Measurements from ENCODE around the gene UBA52.
"Not testable (repeated sequence)": the region's sequence is repeated elsewhere in the genome, so short reads cannot be mapped to it uniquely, and the experiment has no call there.

UBA52 gene

GRCh38 chr19:18571564-18572344, at the start of gene UBA52:
Gene UBA52, plus strand, starts transcription at chr19:18571857. Its CDS starts 1,444 bp downstream, at chr19:18573301.
- Histone ChIP-seq H3K36me3 (ENCODE audit: control insufficient read depth, insufficient read depth, low read length) (peaks cover 9% of the 10 kb centered on the region), H3K9ac (ENCODE audit: low read length) (peak within 1 kb of the TSS; percentile 91), H3K4me1 (ENCODE audit: control insufficient read depth, insufficient read depth, low read length) (peaks cover 15% of the 10 kb centered on the region), H3K9me3 (ENCODE audit: control insufficient read depth, low read length) (no peaks in the 10 kb centered on the region), H3K27me3 (ENCODE audit: control insufficient read depth, insufficient read depth, low read length) (no peaks in the 10 kb centered on the region), H3K4me3 (ENCODE audit: low read length) (peak within 1 kb of the TSS; percentile 80)

GRCh38 chr19:18522124-18522861, 49.4 kb upstream of the UBA52 start:
- Histone ChIP-seq H3K9ac (ENCODE audit: low read length) (peak overlapping the region; percentile 96), H3K4me3 (ENCODE audit: low read length) (no peak overlapping the region), H3K36me3 (ENCODE audit: control insufficient read depth, insufficient read depth, low read length) (no peaks in the 10 kb centered on the region)

GRCh38 chr19:18522862-18523440, 48.7 kb upstream of the UBA52 start:
- not testable (repeated sequence) for H3K36me3 ChIP-seq (ENCODE audit: control insufficient read depth, insufficient read depth, low read length); H3K4me3 ChIP-seq (ENCODE audit: low read length); H3K9me3 ChIP-seq (ENCODE audit: control insufficient read depth, low read length); H3K27me3 ChIP-seq (ENCODE audit: control insufficient read depth, insufficient read depth, low read length); H3K4me1 ChIP-seq (ENCODE audit: control insufficient read depth, insufficient read depth, low read length); H3K9ac ChIP-seq (ENCODE audit: low read length)

More at GRCh38 chr19:18522124-18522861, 49.4 kb upstream of the UBA52 start:
- Histone ChIP-seq H3K27me3 (ENCODE audit: control insufficient read depth, insufficient read depth, low read length) (no peaks in the 10 kb centered on the region), H3K4me1 (ENCODE audit: control insufficient read depth, insufficient read depth, low read length) (peaks cover 8% of the 10 kb centered on the region), H3K9me3 (ENCODE audit: control insufficient read depth, low read length) (no peaks in the 10 kb centered on the region)

GRCh38 chr19:18523841-18524240, 47.8 kb upstream of the UBA52 start:
- Histone ChIP-seq H3K4me1 (ENCODE audit: control insufficient read depth, insufficient read depth, low read length) (peaks cover 8% of the 10 kb centered on the region), H3K27me3 (ENCODE audit: control insufficient read depth, insufficient read depth, low read length) (no peaks in the 10 kb centered on the region), H3K36me3 (ENCODE audit: control insufficient read depth, insufficient read depth, low read length) (no peaks in the 10 kb centered on the region), H3K9me3 (ENCODE audit: control insufficient read depth, low read length) (no peaks in the 10 kb centered on the region), H3K4me3 (ENCODE audit: low read length) (no peak overlapping the region), H3K9ac (ENCODE audit: low read length) (no peak overlapping the region)

- Histone ChIP-seq H3K36me3 (ENCODE audit: control insufficient read depth, insufficient read depth, low read length) (no peaks in the 10 kb centered on the region), H3K9ac (ENCODE audit: low read length) (no peak overlapping the region), H3K9me3 (ENCODE audit: control insufficient read depth, low read length) (no peaks in the 10 kb centered on the region), H3K27me3 (ENCODE audit: control insufficient read depth, insufficient read depth, low read length) (no peaks in the 10 kb centered on the region), H3K4me3 (ENCODE audit: low read length) (no peak overlapping the region), H3K4me1 (ENCODE audit: control insufficient read depth, insufficient read depth, low read length) (no peaks in the 10 kb centered on the region)
These were observed 45.3 kb upstream of the UBA52 start for GRCh38 chr19:18526316-18526715.

GRCh38 chr19:18529782-18530181, 41.9 kb upstream of the UBA52 start:
- Histone ChIP-seq H3K27me3 (ENCODE audit: control insufficient read depth, insufficient read depth, low read length) (no peaks in the 10 kb centered on the region), H3K4me3 (ENCODE audit: low read length) (no peak overlapping the region), H3K4me1 (ENCODE audit: control insufficient read depth, insufficient read depth, low read length) (no peaks in the 10 kb centered on the region), H3K9ac (ENCODE audit: low read length) (no peak overlapping the region), H3K9me3 (ENCODE audit: control insufficient read depth, low read length) (no peaks in the 10 kb centered on the region), H3K36me3 (ENCODE audit: control insufficient read depth, insufficient read depth, low read length) (peaks cover 6% of the 10 kb centered on the region)

DNA sequence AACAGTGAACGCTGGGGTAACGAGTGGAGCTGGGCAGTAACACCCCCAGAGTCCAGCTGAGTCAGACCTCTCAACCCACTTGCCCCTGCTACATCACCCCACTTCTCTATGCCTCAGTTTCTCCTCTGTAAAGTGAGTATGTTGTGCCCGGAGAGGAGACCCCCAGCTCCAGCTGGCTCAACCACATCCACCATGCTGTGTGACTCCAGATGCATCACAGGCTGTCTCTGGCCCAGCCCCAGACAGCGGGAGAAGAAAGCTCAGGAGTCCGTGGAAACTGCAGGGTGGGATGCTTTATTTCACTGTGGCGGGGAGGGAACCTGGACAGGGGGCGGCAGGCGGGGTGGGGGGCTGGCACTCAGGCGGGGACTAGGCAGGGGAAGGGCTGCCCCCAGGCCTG, 40.2 kb upstream of the UBA52 start:
- no peaks in the 10 kb centered on the region for H3K27me3 ChIP-seq (ENCODE audit: control insufficient read depth, insufficient read depth, low read length)
- H3K36me3 ChIP-seq (ENCODE audit: control insufficient read depth, insufficient read depth, low read length): peaks cover 6% of the 10 kb centered on the region
- H3K9me3 ChIP-seq (ENCODE audit: control insufficient read depth, low read length): no peaks in the 10 kb centered on the region
- no peak overlapping the region for H3K9ac ChIP-seq (ENCODE audit: low read length)
- no peak overlapping the region for H3K4me3 ChIP-seq (ENCODE audit: low read length)
- H3K4me1 ChIP-seq (ENCODE audit: control insufficient read depth, insufficient read depth, low read length): no peaks in the 10 kb centered on the region

- peaks cover 6% of the 10 kb centered on the region for H3K36me3 ChIP-seq (ENCODE audit: control insufficient read depth, insufficient read depth, low read length)
- no peaks in the 10 kb centered on the region for H3K9me3 ChIP-seq (ENCODE audit: control insufficient read depth, low read length)
- no peak overlapping the region for H3K9ac ChIP-seq (ENCODE audit: low read length)
- no peaks in the 10 kb centered on the region for H3K4me1 ChIP-seq (ENCODE audit: control insufficient read depth, insufficient read depth, low read length)
- H3K27me3 ChIP-seq (ENCODE audit: control insufficient read depth, insufficient read depth, low read length): no peaks in the 10 kb centered on the region
- H3K4me3 ChIP-seq (ENCODE audit: low read length): no peak overlapping the region
These were observed 39.3 kb upstream of the UBA52 start for GRCh38 chr19:18532168-18532890.

- H3K4me1 ChIP-seq (ENCODE audit: control insufficient read depth, insufficient read depth, low read length): no peaks in the 10 kb centered on the region
- no peak overlapping the region for H3K9ac ChIP-seq (ENCODE audit: low read length)
- peaks cover 6% of the 10 kb centered on the region for H3K36me3 ChIP-seq (ENCODE audit: control insufficient read depth, insufficient read depth, low read length)
- no peaks in the 10 kb centered on the region for H3K27me3 ChIP-seq (ENCODE audit: control insufficient read depth, insufficient read depth, low read length)
- H3K4me3 ChIP-seq (ENCODE audit: low read length): no peak overlapping the region
- no peaks in the 10 kb centered on the region for H3K9me3 ChIP-seq (ENCODE audit: control insufficient read depth, low read length)
These were observed 38.6 kb upstream of the UBA52 start for GRCh38 chr19:18533058-18533457.

GRCh38 chr19:18536475-18536874, 35.2 kb upstream of the UBA52 start:
- H3K4me1 ChIP-seq (ENCODE audit: control insufficient read depth, insufficient read depth, low read length): no peaks in the 10 kb centered on the region
- H3K36me3 ChIP-seq (ENCODE audit: control insufficient read depth, insufficient read depth, low read length): peaks cover 6% of the 10 kb centered on the region
- no peak overlapping the region for H3K4me3 ChIP-seq (ENCODE audit: low read length)
- H3K9me3 ChIP-seq (ENCODE audit: control insufficient read depth, low read length): no peaks in the 10 kb centered on the region
- H3K27me3 ChIP-seq (ENCODE audit: control insufficient read depth, insufficient read depth, low read length): no peaks in the 10 kb centered on the region
- no peak overlapping the region for H3K9ac ChIP-seq (ENCODE audit: low read length)

- H3K4me1 ChIP-seq (ENCODE audit: control insufficient read depth, insufficient read depth, low read length): peaks cover 7% of the 10 kb centered on the region
These were observed 34.2 kb upstream of the UBA52 start for GRCh38 chr19:18537431-18537830.

More at GRCh38 chr19:18537431-18537830, 34.2 kb upstream of the UBA52 start:
- H3K4me3 ChIP-seq (ENCODE audit: low read length): no peak overlapping the region
- no peaks in the 10 kb centered on the region for H3K9me3 ChIP-seq (ENCODE audit: control insufficient read depth, low read length)
- H3K9ac ChIP-seq (ENCODE audit: low read length): no peak overlapping the region
- H3K27me3 ChIP-seq (ENCODE audit: control insufficient read depth, insufficient read depth, low read length): no peaks in the 10 kb centered on the region
- peaks cover 5% of the 10 kb centered on the region for H3K36me3 ChIP-seq (ENCODE audit: control insufficient read depth, insufficient read depth, low read length)
